Posterior vena cava (tissue), 2 donors: ENCODE measurements around the gene SPDYE4. TPM values are rescaled to one million over a fixed set of nuclear protein-coding genes. Genes with fewer than 3 reads are reported as not detected.

Source experiments
- total RNA-seq, 2 donors: library from RNA; stranded (reverse); fragmentation: NEBNext Ultra II Directional; extraction: Animal tissue kit (Norgen Biotek cat#: 25700); gene quantifications; one replicate each; pipeline ENCODE4 v1.2.1, GENCODE V29; 2021
- donor health status: DM: yes; HTN: yes; CAD: no.
- donor health status: DM: yes; HTN: yes; CAD: no.

Gene SPDYE4
- total RNA-seq, 2 donors from 2014 or later: not detected

Other genes with a start within 250 kb of the SPDYE4 start
- gene MYH10, start 127.8 kb downstream of the SPDYE4 start, total RNA-seq: 100 to 1,000 TPM; 232 to 233 TPM
- not detected for gene CCDC42, start 13.7 kb downstream of the SPDYE4 start, total RNA-seq
- under 1 TPM in 1 of 2 donors, not detected in 1; 0.19 TPM for gene MFSD6L, start 40.8 kb upstream of the SPDYE4 start, total RNA-seq
- 1 to 10 TPM; 1.1 to 2.1 TPM for gene PIK3R6, start 109.1 kb upstream of the SPDYE4 start, total RNA-seq
- gene PIK3R5, start 207.2 kb upstream of the SPDYE4 start, total RNA-seq: 10 to 100 TPM; 15.2 to 18.0 TPM